GM19463 (cell line): ENCODE data around the gene LHFPL6.

Source experiments
- ATAC-seq: cut with Tn5 transposase; IDR thresholded peaks from one replicate; pipeline ENCODE4 v1.9.1; 2021; ENCODE audit warnings: mild to moderate bottlenecking, moderate library complexity; ENCODE audit not compliant: unreplicated experiment

LHFPL6 gene

GRCh38 chr13:39521701-39522100 is 81.3 kb downstream of the LHFPL6 start:
- ATAC-seq: no peak

DNA sequence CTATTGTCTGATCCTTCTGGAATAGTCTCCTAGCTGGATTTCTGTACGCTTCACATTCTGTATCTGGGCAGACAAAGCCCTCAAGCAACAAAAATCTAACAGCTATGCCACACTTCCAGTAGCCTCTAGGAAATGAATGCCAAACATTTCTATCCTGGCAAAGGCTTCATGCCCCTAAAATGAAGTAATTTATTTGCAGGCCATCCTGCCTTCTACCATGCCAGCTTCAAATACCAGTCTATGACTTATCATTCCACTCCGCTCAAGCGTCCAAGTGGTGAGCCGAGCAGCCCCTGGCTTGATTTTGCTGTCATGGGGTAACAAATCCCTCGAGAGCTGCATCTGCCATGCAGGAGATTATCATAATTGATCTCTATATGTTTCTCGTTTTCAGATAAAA is 86.9 kb downstream of the LHFPL6 start:
- no peak for ATAC-seq

DNA sequence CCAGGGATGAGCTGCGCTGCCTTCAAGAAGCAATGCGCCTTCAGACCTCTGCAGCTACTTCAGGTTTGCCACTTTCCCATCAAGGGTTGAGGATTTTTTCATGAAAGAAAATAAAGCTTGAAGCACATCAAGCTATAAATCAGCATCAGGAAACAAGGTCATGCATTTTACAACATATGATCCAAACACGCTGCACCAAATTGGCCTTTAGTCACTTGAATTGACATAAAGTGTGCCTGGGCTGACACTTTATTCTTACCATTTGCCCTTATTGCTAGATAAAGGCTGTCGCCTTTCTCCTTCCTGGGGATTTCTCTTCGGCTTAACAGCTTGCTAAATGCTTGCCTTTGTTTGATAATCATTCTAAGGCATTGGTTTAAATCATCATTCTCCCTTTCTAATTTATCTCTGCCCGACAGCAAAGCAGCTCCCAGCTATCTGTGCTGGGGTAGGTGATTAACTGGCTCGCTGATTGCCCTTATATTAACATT is 87.7 kb downstream of the LHFPL6 start:
- ATAC-seq: no peak

GRCh38 chr13:39512687-39513086 is 90.3 kb downstream of the LHFPL6 start:
- ATAC-seq: no peak

GRCh38 chr13:39510316-39510695 is 92.7 kb downstream of the LHFPL6 start:
- peak; percentile 94 for ATAC-seq

- ATAC-seq: peak; percentile 7
These were observed 93.2 kb downstream of the LHFPL6 start for GRCh38 chr13:39509616-39510315.

GRCh38 chr13:39506559-39507390 is 96.2 kb downstream of the LHFPL6 start:
- no peak for ATAC-seq

DNA sequence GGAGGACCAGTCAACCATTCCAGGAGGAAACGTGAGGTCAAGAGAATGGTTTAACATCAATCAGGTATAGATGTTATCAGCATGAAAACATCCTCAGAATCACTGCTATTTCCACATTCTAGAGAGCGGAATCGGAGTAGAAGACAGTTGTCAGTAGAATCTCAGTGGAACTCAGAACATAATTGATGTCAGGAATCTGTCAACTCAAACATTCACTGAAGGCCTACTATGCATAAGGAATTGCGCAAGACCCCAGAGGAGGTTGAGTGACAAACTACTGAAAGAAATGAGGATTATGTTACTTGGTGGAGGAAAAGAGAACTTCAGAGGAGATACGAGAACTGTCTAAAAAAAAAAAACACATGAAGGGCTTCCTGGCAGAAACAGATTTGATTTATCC is 97.8 kb downstream of the LHFPL6 start:
- no peak for ATAC-seq

DNA sequence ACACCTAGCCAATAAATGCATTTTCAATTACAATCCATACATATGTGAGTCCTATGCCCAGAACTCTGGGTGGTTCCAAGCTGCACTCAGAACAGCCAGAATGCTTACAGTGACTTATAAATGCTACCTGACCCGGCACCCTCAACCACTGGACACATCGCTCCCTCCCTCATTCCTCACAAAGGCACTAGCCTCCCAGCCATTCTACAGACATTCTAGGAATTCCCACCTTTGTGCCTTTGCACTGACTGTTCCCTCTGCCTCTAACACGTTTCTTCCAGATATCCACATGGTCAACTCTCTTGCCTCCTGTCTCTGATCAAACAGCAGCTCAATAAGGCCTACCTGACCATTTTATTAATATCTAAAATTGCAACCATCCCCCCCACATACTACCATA is 99.9 kb downstream of the LHFPL6 start:
- no peak for ATAC-seq

DNA sequence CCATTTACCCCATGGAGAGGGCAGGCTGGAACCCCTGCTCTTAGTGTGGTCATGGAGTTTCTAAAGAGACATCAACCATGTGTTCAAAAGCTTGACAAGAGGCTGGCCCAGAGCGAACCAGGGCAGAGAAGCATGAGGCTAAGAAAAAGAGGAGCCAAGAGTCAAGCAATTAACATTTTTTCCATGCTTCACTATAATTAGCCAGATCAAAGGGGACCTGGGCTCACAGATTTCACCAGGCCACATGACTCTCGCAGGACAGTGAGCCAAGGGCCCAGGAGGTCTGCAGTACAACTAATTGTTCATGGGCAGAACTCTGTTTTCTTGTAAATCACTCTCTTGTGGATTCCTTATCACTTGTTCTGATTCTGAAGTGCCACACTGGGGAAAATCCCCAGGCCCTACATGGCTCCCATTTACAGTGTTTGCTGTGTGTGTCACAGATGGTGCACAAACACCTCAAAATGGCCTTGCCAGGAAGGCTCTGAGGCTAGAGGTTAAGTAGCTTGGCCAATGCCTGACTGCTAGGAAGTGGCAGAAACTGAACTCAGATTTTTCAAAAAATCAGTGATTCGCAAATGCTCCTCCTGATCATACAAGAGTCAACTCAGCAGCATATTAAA is 101.2 kb downstream of the LHFPL6 start:
- no peak for ATAC-seq

GRCh38 chr13:39499604-39500003 is 103.4 kb downstream of the LHFPL6 start:
- ATAC-seq: no peak

GRCh38 chr13:39498471-39499114 is 104.4 kb downstream of the LHFPL6 start:
- no peak for ATAC-seq

DNA sequence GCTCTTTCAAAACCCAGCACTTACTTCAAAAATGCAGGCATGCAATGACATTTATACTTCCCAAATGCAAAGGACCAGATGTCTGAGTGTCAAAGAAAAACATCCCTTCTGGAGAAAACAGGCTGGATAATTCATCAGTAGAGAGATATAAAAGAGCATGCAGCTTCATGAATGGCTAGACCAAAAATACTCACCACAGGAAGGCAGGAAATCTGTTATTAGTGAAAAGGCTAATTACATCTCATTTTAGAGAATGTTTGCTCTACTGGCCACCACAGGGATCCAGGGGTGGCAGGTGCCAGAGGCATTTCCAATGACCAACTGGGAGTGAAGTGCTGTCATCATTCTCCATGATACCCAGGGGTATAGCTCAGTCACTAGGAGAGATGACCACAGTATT is 106.5 kb downstream of the LHFPL6 start:
- ATAC-seq: no peak

DNA sequence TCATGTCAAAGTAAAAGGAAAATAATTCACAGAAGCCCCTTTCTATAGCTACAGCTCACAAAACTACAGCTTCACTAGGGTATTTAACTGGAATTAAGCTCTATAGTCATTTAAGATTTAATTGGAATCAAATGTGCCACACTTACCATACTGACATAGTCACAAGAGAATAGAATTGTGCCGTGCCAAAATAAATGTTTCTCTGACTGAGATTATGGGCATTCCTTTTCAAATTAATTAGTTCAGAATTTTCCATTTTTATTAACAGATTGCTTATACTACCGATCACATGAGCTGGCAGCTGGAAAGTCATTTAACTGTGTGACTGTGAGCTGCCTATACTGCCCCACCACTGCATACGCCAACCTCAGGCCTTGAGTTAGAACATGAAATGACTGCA is 108.4 kb downstream of the LHFPL6 start:
- no peak for ATAC-seq

GRCh38 chr13:39494006-39494405 is 109.0 kb downstream of the LHFPL6 start:
- ATAC-seq: no peak

- no peak for ATAC-seq
These were observed 112.9 kb downstream of the LHFPL6 start for GRCh38 chr13:39490136-39490535.

DNA sequence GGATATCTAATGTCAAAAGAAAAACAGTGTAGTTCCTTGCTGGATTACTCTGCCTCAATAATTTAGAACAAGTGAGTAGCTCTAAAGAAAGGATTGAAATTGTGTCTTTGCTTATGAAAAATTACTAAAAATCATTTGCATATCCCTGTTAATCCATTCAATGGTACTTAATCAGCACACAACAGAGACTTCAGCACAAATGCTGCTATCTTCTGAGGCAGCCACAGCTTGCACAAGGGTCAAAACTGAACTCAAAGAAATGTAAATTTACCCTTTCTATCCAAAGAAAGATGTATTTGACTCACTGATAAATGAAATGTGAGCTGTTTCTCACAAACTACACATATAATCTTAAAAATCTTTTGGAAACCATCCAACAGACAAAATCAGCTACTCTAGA is 116.2 kb downstream of the LHFPL6 start:
- ATAC-seq: no peak

- ATAC-seq: no peak
These were observed 117.7 kb downstream of the LHFPL6 start for GRCh38 chr13:39485314-39485700.

GRCh38 chr13:39484506-39485313 is 118.3 kb downstream of the LHFPL6 start:
- ATAC-seq: no peak

DNA sequence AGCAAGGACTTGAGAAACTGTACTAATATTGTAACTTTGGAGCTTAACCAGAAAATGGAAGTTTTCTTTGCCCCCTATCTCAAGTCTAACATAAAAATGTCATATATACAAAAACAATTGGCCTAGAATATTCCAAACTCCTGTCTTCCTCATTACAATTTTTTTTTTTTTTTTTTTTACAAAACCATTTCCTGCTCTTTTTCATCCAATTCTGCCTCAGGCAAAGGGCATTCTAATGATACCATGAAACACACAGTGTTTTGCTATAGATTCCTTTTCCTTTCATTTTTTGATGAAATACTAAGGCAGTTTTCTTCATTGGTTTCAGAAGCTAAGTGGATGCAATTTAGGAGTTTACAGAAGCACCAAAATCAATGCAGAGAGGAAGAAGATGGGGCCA is 119.7 kb downstream of the LHFPL6 start:
- ATAC-seq: no peak

DNA sequence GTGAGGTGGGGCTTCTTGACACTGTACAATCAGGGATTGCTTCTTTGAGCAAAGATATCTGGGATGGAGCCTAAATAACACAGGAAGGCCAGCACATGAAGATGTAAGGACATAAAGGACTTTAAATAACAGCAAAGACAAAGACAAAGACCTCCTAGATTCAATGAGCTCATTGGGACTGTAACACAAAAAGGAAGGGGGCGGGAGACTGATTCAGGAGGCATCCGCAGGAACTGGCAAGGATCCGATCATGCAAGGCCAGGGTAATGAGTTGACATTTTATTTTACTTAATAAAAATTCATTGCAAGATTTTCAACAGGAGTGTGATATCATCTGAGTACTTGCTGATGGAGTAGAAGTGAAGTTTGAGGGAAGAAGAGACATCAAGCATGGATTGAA is 121.5 kb downstream of the LHFPL6 start:
- no peak for ATAC-seq
